ENCODE data around the gene PLCB1. TPM values are rescaled to one million over a fixed set of nuclear protein-coding genes. Genes with fewer than 3 reads are reported as not detected.

PLCB1 gene
- total and polyA plus RNA-seq, 2 experiments from 2014 or later = 8.0 to 17.6 TPM

GRCh38 chr20:8394308-8394945, 262.4 kb downstream of the PLCB1 start:
- TF ChIP-seq CTCF (IDR thresholded peaks at IDR 0.05; ENCODE audit: low read depth, low read length) = no peak
- Histone ChIP-seq H3K4me3 (no peak overlapping the region), H3K27ac (no peak overlapping the region), H3K27me3 (no peaks in the 10 kb centered on the region), H3K4me1 (ENCODE audit: low read depth) (no peaks in the 10 kb centered on the region), H3K9me3 (ENCODE audit: low read depth) (no peaks in the 10 kb centered on the region), H3K36me3 (no peaks in the 10 kb centered on the region)
- peak in 1 of 2 donors; percentile 72 for DNase-seq (ENCODE audit: low read depth in 1 of 2, low spot score in 1 of 2)

GRCh38 chr20:8395956-8396355, 263.9 kb downstream of the PLCB1 start:
- Histone ChIP-seq H3K4me1 (ENCODE audit: low read depth) (peaks cover 11% of the 10 kb centered on the region), H3K36me3 (no peaks in the 10 kb centered on the region), H3K4me3 (no peak overlapping the region), H3K27ac (no peak overlapping the region), H3K27me3 (no peaks in the 10 kb centered on the region), H3K9me3 (ENCODE audit: low read depth) (no peaks in the 10 kb centered on the region)
- TF ChIP-seq CTCF (IDR thresholded peaks at IDR 0.05; ENCODE audit: low read depth, low read length) = no peak
- DNase-seq (ENCODE audit: low read depth in 1 of 2, low spot score in 1 of 2) = no peak

GRCh38 chr20:8398263-8399051, 266.4 kb downstream of the PLCB1 start:
- no peaks in the 10 kb centered on the region for H3K36me3 ChIP-seq
- no peaks in the 10 kb centered on the region for H3K27me3 ChIP-seq
- no peak overlapping the region for H3K4me3 ChIP-seq
- H3K4me1 ChIP-seq (ENCODE audit: low read depth) = peaks cover 11% of the 10 kb centered on the region
- no peak overlapping the region for H3K27ac ChIP-seq
- DNase-seq (ENCODE audit: low read depth in 1 of 2, low spot score in 1 of 2) = no peak
- H3K9me3 ChIP-seq (ENCODE audit: low read depth) = no peaks in the 10 kb centered on the region
- peak; percentile 5 for TF ChIP-seq CTCF (IDR thresholded peaks at IDR 0.05; ENCODE audit: low read depth, low read length)

- Histone ChIP-seq H3K4me3 (no peak overlapping the region), H3K27me3 (no peaks in the 10 kb centered on the region), H3K9me3 (ENCODE audit: low read depth) (no peaks in the 10 kb centered on the region), H3K27ac (no peak overlapping the region), H3K36me3 (no peaks in the 10 kb centered on the region), H3K4me1 (ENCODE audit: low read depth) (peaks cover 11% of the 10 kb centered on the region)
- no peak for DNase-seq (ENCODE audit: low read depth in 1 of 2, low spot score in 1 of 2)
- no peak for TF ChIP-seq CTCF (IDR thresholded peaks at IDR 0.05; ENCODE audit: low read depth, low read length)
These were observed 267.9 kb downstream of the PLCB1 start for GRCh38 chr20:8399947-8400346.

GRCh38 chr20:8400486-8400885, 268.4 kb downstream of the PLCB1 start:
- DNase-seq (ENCODE audit: low read depth in 1 of 2, low spot score in 1 of 2) = no peak
- Histone ChIP-seq H3K9me3 (ENCODE audit: low read depth) (no peaks in the 10 kb centered on the region), H3K4me3 (no peak overlapping the region), H3K27me3 (no peaks in the 10 kb centered on the region), H3K36me3 (no peaks in the 10 kb centered on the region), H3K4me1 (ENCODE audit: low read depth) (peaks cover 11% of the 10 kb centered on the region), H3K27ac (no peak overlapping the region)
- no peak for TF ChIP-seq CTCF (IDR thresholded peaks at IDR 0.05; ENCODE audit: low read depth, low read length)
